ENCODE data around the gene PRSS57.
"Not testable (repeated sequence)": the region's sequence is repeated elsewhere in the genome, so short reads cannot be mapped to it uniquely, and the experiment has no call there.

PRSS57 gene

DNA sequence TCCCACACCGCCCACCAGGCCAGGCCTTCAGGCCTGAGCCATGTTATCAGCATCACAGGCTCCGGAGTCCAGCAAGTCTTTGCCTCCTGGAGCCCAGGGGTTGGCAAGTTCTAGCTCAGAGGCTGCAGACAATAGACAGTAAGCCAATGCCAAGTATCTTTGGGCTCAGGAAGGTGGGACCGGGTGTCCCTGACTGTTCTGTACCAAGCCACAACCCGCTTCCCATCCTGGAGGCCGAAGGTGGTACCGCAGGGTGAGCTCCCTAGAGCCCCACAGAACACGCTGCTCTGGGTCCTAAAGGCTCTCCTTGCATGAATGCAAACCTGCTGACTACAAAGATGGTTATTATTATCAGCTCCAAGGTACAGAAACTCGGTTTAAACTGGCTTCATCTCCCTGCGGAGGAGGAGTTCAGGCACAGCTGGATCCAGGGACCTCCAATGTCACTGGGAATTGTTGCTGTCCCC lies 24.6 kb downstream of the PRSS57 start:
- Histone ChIP-seq H3K36me3 (ENCODE audit: control insufficient read depth in 2 of 2, insufficient read depth in 2 of 2, low read length in 2 of 2) (no peaks in the 10 kb centered on the region), H3K4me1 (ENCODE audit: control insufficient read depth in 2 of 2, insufficient read depth in 2 of 2, low read length in 2 of 2) (peaks cover 4 to 5% of the 10 kb centered on the region in 2 donors), H3K27me3 (ENCODE audit: control insufficient read depth in 2 of 2, insufficient read depth in 2 of 2, low read length in 2 of 2) (peaks cover 0 to 2% of the 10 kb centered on the region in 2 donors), H3K4me3 (ENCODE audit: low read length in 2 of 2) (no peak overlapping the region), H3K9ac (ENCODE audit: low read depth in 1 of 2, low read length in 2 of 2) (no peak overlapping the region), H3K27ac (ENCODE audit: low read depth in 2 of 2, low read length in 2 of 2) (no peak overlapping the region), H3K9me3 (ENCODE audit: control insufficient read depth in 2 of 2, low read length in 2 of 2) (no peaks in the 10 kb centered on the region)

DNA sequence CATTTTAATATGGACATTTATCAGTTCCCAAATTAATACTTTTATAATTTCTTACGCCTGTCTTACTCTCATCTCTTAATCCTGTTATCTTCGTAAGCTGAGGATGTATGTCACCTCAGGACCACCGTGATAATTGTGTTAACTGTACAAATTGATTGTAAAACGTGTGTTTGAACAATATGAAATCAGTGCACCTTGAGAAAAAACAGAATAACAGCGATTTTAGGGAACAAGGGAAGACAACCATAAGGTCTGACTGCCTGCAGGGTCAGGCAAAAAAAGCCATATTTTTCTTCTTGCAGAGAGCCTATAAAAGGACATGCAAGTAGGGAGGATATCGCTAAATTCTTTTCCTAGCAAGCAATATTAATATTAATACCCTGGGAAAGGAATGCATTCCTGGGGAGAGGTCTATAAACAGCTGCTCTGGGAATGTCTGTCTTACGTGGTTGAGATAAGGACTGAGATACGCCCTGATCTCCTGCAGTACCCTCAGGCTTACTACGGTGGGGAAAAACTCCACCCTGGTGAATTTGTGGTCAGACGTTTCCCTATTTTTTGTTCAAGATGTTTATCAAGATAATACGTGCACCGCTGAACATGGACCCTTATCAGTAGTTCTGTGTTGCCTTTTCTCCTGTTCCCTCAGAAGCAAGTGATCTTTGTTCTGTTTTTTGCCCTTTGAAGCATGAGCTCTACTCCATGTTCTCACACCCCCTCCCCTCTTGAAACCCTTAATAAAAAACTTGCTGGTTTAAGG lies 26.4 kb downstream of the PRSS57 start:
- H3K4me1 ChIP-seq (ENCODE audit: control insufficient read depth in 2 of 2, insufficient read depth in 2 of 2, low read length in 2 of 2); H3K9me3 ChIP-seq (ENCODE audit: control insufficient read depth in 2 of 2, low read length in 2 of 2); H3K9ac ChIP-seq (ENCODE audit: low read depth in 1 of 2, low read length in 2 of 2); H3K4me3 ChIP-seq (ENCODE audit: low read length in 2 of 2); H3K36me3 ChIP-seq (ENCODE audit: control insufficient read depth in 2 of 2, insufficient read depth in 2 of 2, low read length in 2 of 2); H3K27me3 ChIP-seq (ENCODE audit: control insufficient read depth in 2 of 2, insufficient read depth in 2 of 2, low read length in 2 of 2); H3K27ac ChIP-seq (ENCODE audit: low read depth in 2 of 2, low read length in 2 of 2): not testable (repeated sequence)

- not testable (repeated sequence) for H3K27ac ChIP-seq (ENCODE audit: low read depth in 2 of 2, low read length in 2 of 2); H3K27me3 ChIP-seq (ENCODE audit: control insufficient read depth in 2 of 2, insufficient read depth in 2 of 2, low read length in 2 of 2); H3K9ac ChIP-seq (ENCODE audit: low read depth in 1 of 2, low read length in 2 of 2); H3K9me3 ChIP-seq (ENCODE audit: control insufficient read depth in 2 of 2, low read length in 2 of 2); H3K4me3 ChIP-seq (ENCODE audit: low read length in 2 of 2); H3K36me3 ChIP-seq (ENCODE audit: control insufficient read depth in 2 of 2, insufficient read depth in 2 of 2, low read length in 2 of 2)
- H3K4me1 ChIP-seq (ENCODE audit: control insufficient read depth in 2 of 2, insufficient read depth in 2 of 2, low read length in 2 of 2) = peaks cover 10 to 14% of the 10 kb centered on the region in 2 donors
Observed at GRCh38 chr19:666985-667573, 28.2 kb downstream of the PRSS57 start.

DNA sequence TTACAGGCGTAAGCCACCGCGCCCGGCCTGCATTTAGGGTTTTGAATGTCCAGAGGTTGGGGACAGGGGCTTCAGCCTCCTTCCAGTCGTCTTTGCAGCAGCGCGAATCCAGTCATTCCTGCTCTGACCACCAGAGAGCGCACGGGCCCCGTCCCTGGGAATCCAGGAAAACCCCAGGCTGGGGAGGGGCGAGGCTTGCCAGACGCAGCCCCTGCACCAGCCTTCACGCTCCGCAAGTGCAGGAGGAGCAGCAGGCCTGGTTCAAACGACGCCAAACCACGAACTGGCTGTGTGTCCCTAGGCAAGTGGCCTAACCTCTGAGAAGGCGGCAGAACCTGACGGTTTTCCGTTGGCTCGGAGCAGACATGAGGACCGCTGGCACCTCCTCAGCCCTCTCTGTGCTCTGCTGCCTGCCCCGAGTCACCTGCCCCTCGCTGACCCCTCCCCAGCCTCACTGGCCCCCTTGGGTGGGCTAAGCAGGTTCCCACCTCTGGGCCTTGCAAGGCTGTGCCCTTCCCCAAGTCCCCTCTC lies 30.3 kb downstream of the PRSS57 start:
- no peaks in the 10 kb centered on the region for H3K27me3 ChIP-seq (ENCODE audit: control insufficient read depth in 2 of 2, insufficient read depth in 2 of 2, low read length in 2 of 2)
- peak overlapping the region; percentile 24 to 61 for H3K9ac ChIP-seq (ENCODE audit: low read depth in 1 of 2, low read length in 2 of 2)
- no peaks in the 10 kb centered on the region for H3K9me3 ChIP-seq (ENCODE audit: control insufficient read depth in 2 of 2, low read length in 2 of 2)

DNA sequence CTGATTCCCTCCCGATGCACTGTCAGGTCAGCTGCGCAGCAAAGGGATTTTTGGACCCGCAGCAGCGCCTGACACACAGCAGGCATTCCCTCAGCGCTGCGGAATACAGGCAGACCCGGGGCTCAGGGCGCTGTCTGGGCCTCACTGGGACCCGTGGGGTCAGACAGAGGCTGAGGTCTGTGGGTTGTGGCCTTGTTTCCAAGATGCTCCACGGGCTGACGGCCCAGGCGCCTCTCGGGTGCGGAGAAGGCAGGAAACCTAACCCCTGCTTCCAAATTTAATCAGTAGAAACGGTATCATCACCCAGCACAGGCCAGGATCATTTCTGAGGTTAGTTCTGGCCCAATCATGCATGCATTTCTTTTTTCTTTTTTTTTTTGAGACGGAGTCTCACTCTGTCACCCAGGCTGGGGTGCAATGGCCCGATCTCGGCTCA lies 31.6 kb downstream of the PRSS57 start:
- H3K4me3 ChIP-seq (ENCODE audit: low read length in 2 of 2) = peak overlapping the region; percentile 75 to 78
- no peaks in the 10 kb centered on the region for H3K36me3 ChIP-seq (ENCODE audit: control insufficient read depth in 2 of 2, insufficient read depth in 2 of 2, low read length in 2 of 2)
- H3K9ac ChIP-seq (ENCODE audit: low read depth in 1 of 2, low read length in 2 of 2) = peak overlapping the region; percentile 89 to 91
- H3K27ac ChIP-seq (ENCODE audit: low read depth in 2 of 2, low read length in 2 of 2) = peak overlapping the region; percentile 89 to 94
- no peaks in the 10 kb centered on the region for H3K27me3 ChIP-seq (ENCODE audit: control insufficient read depth in 2 of 2, insufficient read depth in 2 of 2, low read length in 2 of 2)
- no peaks in the 10 kb centered on the region for H3K9me3 ChIP-seq (ENCODE audit: control insufficient read depth in 2 of 2, low read length in 2 of 2)
- H3K4me1 ChIP-seq (ENCODE audit: control insufficient read depth in 2 of 2, insufficient read depth in 2 of 2, low read length in 2 of 2) = peaks cover 40 to 45% of the 10 kb centered on the region in 2 donors

More for the DNA sequence above, 30.3 kb downstream of the PRSS57 start:
- H3K36me3 ChIP-seq (ENCODE audit: control insufficient read depth in 2 of 2, insufficient read depth in 2 of 2, low read length in 2 of 2) = no peaks in the 10 kb centered on the region
- H3K4me3 ChIP-seq (ENCODE audit: low read length in 2 of 2) = peak overlapping the region; percentile 48 to 65
- H3K4me1 ChIP-seq (ENCODE audit: control insufficient read depth in 2 of 2, insufficient read depth in 2 of 2, low read length in 2 of 2) = peaks cover 30 to 35% of the 10 kb centered on the region in 2 donors
- no peak overlapping the region for H3K27ac ChIP-seq (ENCODE audit: low read depth in 2 of 2, low read length in 2 of 2)

GRCh38 chr19:662962-663681 lies 32.1 kb downstream of the PRSS57 start, which contains the start of gene RNF126:
Gene RNF126, minus strand, starts transcription at chr19:663214. Its CDS starts 93 bp downstream, at chr19:663121.
- no peaks in the 10 kb centered on the region for H3K27me3 ChIP-seq (ENCODE audit: control insufficient read depth in 2 of 2, insufficient read depth in 2 of 2, low read length in 2 of 2)
- no peaks in the 10 kb centered on the region for H3K9me3 ChIP-seq (ENCODE audit: control insufficient read depth in 2 of 2, low read length in 2 of 2)
- peak within 1 kb of the TSS; percentile 95 to 96 for H3K27ac ChIP-seq (ENCODE audit: low read depth in 2 of 2, low read length in 2 of 2)
- peaks cover 46 to 50% of the 10 kb centered on the region in 2 donors for H3K4me1 ChIP-seq (ENCODE audit: control insufficient read depth in 2 of 2, insufficient read depth in 2 of 2, low read length in 2 of 2)
- H3K4me3 ChIP-seq (ENCODE audit: low read length in 2 of 2) = peak within 1 kb of the TSS; percentile 79 to 82
- no peaks in the 10 kb centered on the region for H3K36me3 ChIP-seq (ENCODE audit: control insufficient read depth in 2 of 2, insufficient read depth in 2 of 2, low read length in 2 of 2)
- peak within 1 kb of the TSS; percentile 95 to 96 for H3K9ac ChIP-seq (ENCODE audit: low read depth in 1 of 2, low read length in 2 of 2)

DNA sequence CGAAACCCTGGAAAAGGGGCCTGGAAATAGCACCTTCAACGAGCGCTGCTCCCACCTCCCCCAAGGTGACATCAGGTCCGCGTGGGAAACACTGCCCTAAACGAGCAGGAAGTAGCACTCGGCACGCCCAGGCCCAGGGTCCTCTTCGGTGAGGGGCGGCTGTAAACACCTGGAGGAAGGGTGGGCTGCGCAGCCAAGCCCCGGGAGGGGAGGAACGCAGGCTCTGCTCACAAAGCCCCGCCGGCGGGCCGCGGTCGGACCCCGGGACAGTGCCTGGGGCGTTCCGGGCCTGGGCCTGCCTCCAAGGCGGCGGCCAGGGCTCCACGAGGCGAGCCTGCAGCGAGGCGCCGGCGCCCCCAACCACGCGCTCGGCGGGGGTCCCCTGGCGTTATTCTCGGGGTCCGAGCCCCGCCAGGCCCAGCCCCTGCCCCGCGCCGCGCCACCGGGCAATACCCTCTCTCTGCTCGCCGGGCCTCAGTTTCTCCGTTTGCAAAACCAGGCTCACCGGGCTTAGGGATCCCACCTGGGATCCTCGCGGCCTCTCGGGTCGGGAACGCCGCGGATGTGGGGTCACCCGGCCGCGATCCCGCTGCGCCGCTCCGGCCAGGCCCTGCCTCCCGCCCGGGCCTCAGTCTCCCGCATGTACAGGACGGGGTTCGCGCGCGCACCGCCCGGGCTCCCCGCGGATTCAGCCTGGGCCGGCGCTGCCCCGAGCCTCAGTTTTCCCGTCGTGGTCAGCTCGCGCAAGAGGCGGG lies 32.9 kb downstream of the PRSS57 start:
- Histone ChIP-seq H3K36me3 (ENCODE audit: control insufficient read depth in 2 of 2, insufficient read depth in 2 of 2, low read length in 2 of 2) (no peaks in the 10 kb centered on the region), H3K9ac (ENCODE audit: low read depth in 1 of 2, low read length in 2 of 2) (peak overlapping the region; percentile 95 to 96), H3K4me3 (ENCODE audit: low read length in 2 of 2) (peak overlapping the region; percentile 79 to 82), H3K4me1 (ENCODE audit: control insufficient read depth in 2 of 2, insufficient read depth in 2 of 2, low read length in 2 of 2) (peaks cover 48 to 50% of the 10 kb centered on the region in 2 donors), H3K27me3 (ENCODE audit: control insufficient read depth in 2 of 2, insufficient read depth in 2 of 2, low read length in 2 of 2) (no peaks in the 10 kb centered on the region), H3K9me3 (ENCODE audit: control insufficient read depth in 2 of 2, low read length in 2 of 2) (no peaks in the 10 kb centered on the region), H3K27ac (ENCODE audit: low read depth in 2 of 2, low read length in 2 of 2) (peak overlapping the region; percentile 95 to 96)

DNA sequence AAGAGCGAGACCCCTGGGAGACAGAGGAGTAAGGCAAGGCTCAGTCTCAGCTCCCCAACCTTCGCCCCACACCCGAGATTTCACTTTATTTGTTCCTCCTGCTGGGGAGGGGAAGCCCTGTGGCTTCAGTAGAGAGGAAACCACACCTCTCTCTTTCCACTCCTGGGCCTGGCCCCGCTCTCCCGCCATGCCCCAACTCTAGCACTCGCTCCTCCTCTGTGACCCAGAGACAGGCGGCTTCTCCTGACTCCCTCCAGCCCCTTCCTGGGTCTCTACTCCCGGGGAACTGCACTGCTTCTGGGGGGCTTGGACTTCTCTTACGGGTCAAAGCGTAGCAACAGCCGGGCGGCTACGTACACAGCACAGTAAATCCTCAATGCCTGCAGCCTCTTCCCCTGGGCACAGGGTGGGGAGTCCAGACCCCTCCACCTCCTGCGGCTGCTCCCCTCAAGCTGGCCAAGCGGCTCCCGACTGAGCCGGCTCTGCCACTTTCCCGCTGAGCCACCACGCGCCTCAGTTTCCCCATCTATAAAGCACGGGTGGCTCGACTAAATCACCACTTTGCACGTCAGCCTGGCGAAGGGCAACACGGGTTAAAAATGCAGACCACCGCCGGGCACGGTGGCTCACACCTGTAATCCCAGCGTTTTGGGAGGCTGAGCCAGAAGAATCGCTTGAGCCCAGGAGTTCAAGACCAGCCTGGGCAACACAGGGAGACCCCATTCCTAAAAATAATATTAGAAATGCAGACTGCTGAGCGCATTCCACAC lies 33.6 kb downstream of the PRSS57 start:
- Histone ChIP-seq H3K4me1 (ENCODE audit: control insufficient read depth in 2 of 2, insufficient read depth in 2 of 2, low read length in 2 of 2) (peaks cover 50 to 51% of the 10 kb centered on the region in 2 donors), H3K27me3 (ENCODE audit: control insufficient read depth in 2 of 2, insufficient read depth in 2 of 2, low read length in 2 of 2) (no peaks in the 10 kb centered on the region)

More for the DNA sequence above, 33.6 kb downstream of the PRSS57 start:
- no peaks in the 10 kb centered on the region for H3K9me3 ChIP-seq (ENCODE audit: control insufficient read depth in 2 of 2, low read length in 2 of 2)
- H3K27ac ChIP-seq (ENCODE audit: low read depth in 2 of 2, low read length in 2 of 2) = peak overlapping the region; percentile 95 to 96
- H3K36me3 ChIP-seq (ENCODE audit: control insufficient read depth in 2 of 2, insufficient read depth in 2 of 2, low read length in 2 of 2) = no peaks in the 10 kb centered on the region
- peak overlapping the region; percentile 95 to 96 for H3K9ac ChIP-seq (ENCODE audit: low read depth in 1 of 2, low read length in 2 of 2)
- peak overlapping the region; percentile 79 to 82 for H3K4me3 ChIP-seq (ENCODE audit: low read length in 2 of 2)

All from mucosa of rectum (tissue), 2 donors.